Ramos (cell line): ENCODE measurements around the gene USP17L15.
"Not testable (repeated sequence)": the region's sequence is repeated elsewhere in the genome, so short reads cannot be mapped to it uniquely, and the experiment has no call there.

ENCODE experiments used
- in situ Hi-C: fragments of 300-500 bp; cut with MboI; formaldehyde crosslinking; loops from one replicate; pipeline ENCODE4 v1.14.3; 2022; ENCODE audit warnings: low sequenced_read_pairs; ENCODE audit not compliant: unreplicated experiment

Gene USP17L15, protein sequence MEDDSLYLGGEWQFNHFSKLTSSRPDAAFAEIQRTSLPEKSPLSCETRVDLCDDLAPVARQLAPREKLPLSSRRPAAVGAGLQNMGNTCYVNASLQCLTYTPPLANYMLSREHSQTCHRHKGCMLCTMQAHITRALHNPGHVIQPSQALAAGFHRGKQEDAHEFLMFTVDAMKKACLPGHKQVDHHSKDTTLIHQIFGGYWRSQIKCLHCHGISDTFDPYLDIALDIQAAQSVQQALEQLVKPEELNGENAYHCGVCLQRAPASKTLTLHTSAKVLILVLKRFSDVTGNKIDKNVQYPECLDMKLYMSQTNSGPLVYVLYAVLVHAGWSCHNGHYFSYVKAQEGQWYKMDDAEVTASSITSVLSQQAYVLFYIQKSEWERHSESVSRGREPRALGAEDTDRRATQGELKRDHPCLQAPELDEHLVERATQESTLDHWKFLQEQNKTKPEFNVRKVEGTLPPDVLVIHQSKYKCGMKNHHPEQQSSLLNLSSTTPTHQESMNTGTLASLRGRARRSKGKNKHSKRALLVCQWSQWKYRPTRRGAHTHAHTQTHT

GRCh38 chr4:9234085-9234484 is at the start of gene USP17L15:
Gene USP17L15, plus strand, starts transcription at chr4:9234385. Its CDS starts 0 bp downstream, at chr4:9234385.
- in situ Hi-C loops = not testable (repeated sequence)

DNA sequence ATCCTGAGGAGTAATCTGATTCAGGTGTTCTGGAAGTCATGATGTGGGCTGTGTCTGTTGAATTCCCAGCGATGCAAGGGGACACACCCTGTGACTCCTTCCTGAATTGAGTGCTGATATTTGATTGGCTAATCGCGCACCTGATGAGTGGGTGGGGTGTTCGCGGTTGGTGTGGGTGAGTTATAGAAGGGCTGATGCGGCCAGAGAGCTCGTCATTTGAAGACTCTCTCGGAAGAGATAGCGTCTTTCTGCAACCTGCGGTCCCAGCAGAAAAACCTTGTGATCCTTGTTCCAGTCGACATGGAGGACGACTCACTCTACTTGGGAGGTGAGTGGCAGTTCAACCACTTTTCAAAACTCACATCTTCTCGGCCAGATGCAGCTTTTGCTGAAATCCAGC is 23.8 kb upstream of the USP17L15 start, which contains the start of gene USP17L10:
USP17L10 (plus strand) TSS at position 301 of the 400 bp plus-strand sequence; CDS start at position 301, 0 bp downstream.
- in situ Hi-C loops = not testable (repeated sequence)

DNA sequence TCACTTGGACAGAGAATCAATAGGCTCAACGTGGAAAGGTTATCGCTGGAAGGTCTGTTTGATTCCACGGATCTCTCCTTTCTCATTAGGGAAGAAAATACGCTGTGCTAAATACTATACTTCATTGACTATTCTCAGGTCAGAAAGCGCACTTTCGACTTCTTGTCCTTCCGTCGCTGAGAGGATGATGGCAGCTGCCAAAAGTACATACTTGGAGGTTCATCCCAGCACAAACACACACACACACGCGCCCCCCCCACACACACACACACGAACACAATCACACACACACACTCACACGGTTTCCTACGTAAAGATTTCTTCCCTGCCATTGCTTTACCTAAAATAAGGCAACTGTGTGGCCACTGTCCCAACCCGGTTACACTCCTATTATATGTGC is 19.5 kb upstream of the USP17L15 start:
- in situ Hi-C loops = not testable (repeated sequence)

GRCh38 chr4:9215105-9215504 is 19.1 kb upstream of the USP17L15 start, which contains the start of gene USP17L11:
Gene USP17L11, plus strand, starts transcription at chr4:9215405. Its CDS starts 0 bp downstream, at chr4:9215405.
- in situ Hi-C loops = not testable (repeated sequence)

- in situ Hi-C loops = not testable (repeated sequence)
These were observed 14.3 kb upstream of the USP17L15 start, which contains the start of gene USP17L12 for GRCh38 chr4:9219852-9220251. Gene USP17L12, plus strand, starts transcription at chr4:9220152. Its CDS starts 0 bp downstream, at chr4:9220152.

- in situ Hi-C loops = not testable (repeated sequence)
These were observed 9.6 kb upstream of the USP17L15 start, which contains the start of gene USP17L13 for GRCh38 chr4:9224596-9224995. Gene USP17L13, plus strand, starts transcription at chr4:9224896. Its CDS starts 0 bp downstream, at chr4:9224896.

DNA sequence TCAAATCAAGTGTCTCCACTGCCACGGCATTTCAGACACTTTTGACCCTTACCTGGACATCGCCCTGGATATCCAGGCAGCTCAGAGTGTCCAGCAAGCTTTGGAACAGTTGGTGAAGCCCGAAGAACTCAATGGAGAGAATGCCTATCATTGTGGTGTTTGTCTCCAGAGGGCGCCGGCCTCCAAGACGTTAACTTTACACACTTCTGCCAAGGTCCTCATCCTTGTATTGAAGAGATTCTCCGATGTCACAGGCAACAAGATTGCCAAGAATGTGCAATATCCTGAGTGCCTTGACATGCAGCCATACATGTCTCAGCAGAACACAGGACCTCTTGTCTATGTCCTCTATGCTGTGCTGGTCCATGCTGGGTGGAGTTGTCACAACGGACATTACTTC is 3.9 kb upstream of the USP17L15 start:
- in situ Hi-C loops = not testable (repeated sequence)

- in situ Hi-C loops = not testable (repeated sequence)
These were observed 4.3 kb downstream of the USP17L15 start for GRCh38 chr4:9238461-9238860.

- in situ Hi-C loops = not testable (repeated sequence)
These were observed 9.4 kb downstream of the USP17L15 start, which contains the start of gene USP17L17 for GRCh38 chr4:9243579-9243978. Gene USP17L17, plus strand, starts transcription at chr4:9243879. Its CDS starts 0 bp downstream, at chr4:9243879.

GRCh38 chr4:9247953-9248680 is 13.9 kb downstream of the USP17L15 start, which contains the start of gene USP17L18:
Gene USP17L18, plus strand, starts transcription at chr4:9248630. Its CDS starts 0 bp downstream, at chr4:9248630.
- in situ Hi-C loops = not testable (repeated sequence)

- in situ Hi-C loops = not testable (repeated sequence)
These were observed 18.9 kb downstream of the USP17L15 start, which contains the start of gene USP17L19 for GRCh38 chr4:9253078-9253477. Gene USP17L19, plus strand, starts transcription at chr4:9253378. Its CDS starts 0 bp downstream, at chr4:9253378.

GRCh38 chr4:9257824-9258223 is 23.6 kb downstream of the USP17L15 start, which contains the start of gene USP17L20:
Gene USP17L20, plus strand, starts transcription at chr4:9258124. Its CDS starts 0 bp downstream, at chr4:9258124.
- in situ Hi-C loops = not testable (repeated sequence)

DNA sequence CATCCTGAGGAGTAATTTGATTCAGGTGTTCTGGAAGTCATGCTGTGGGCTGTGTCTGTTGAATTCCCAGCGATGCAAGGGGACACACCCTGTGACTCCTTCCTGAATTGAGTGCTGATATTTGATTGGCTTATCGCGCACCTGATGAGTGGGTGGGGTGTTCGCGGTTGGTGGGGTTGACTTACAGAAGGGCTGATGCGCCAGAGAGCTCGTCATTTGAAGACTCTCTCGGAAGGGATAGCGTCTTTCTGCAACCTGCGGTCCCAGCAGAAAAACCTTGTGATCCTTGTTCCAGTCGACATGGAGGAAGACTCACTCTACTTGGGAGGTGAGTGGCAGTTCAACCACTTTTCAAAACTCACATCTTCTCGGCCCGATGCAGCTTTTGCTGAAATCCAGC is 28.4 kb downstream of the USP17L15 start, which contains the start of gene USP17L21:
USP17L21 (plus strand) TSS at position 301 of the 400 bp plus-strand sequence; CDS start at position 301, 0 bp downstream.
- in situ Hi-C loops = not testable (repeated sequence)

DNA sequence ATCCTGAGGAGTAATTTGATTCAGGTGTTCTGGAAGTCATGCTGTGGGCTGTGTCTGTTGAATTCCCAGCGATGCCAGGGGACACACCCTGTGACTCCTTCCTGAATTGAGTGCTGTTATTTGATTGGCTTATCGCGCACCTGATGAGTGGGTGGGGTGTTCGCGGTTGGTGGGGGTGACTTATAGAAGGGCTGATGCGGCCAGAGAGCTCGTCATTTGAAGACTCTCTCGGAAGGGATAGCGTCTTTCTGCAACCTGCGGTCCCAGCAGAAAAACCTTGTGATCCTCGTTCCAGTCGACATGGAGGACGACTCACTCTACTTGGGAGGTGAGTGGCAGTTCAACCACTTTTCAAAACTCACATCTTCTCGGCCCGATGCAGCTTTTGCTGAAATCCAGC is 33.1 kb downstream of the USP17L15 start, which contains the start of gene USP17L22:
USP17L22 (plus strand) TSS at position 301 of the 400 bp plus-strand sequence; CDS start at position 301, 0 bp downstream.
- in situ Hi-C loops = not testable (repeated sequence)

GRCh38 chr4:9271719-9272118 is 37.5 kb downstream of the USP17L15 start:
- in situ Hi-C loops = not testable (repeated sequence)
